DND-41 (cell line): Measurements from ENCODE around the gene NEURL1B.

ENCODE experiments used
- CTCF ChIP-seq: IDR thresholded peaks from 2 replicates; pipeline ENCODE4 v1.5.1; 2012; ENCODE audit warnings: borderline replicate concordance, low read length, moderate library complexity, mild to moderate bottlenecking; ENCODE audit not compliant: poor library complexity, severe bottlenecking; ENCODE audit errors: extremely low read depth
- EZH2 ChIP-seq: IDR thresholded peaks from 3 replicates; pipeline ENCODE4 v1.6.1; 2012; ENCODE audit warnings: borderline replicate concordance, low read depth, mild to moderate bottlenecking, moderate library complexity, low read length, inconsistent platforms; ENCODE audit not compliant: severe bottlenecking

- TF ChIP-seq EZH2 = no peak
- TF ChIP-seq CTCF = peak; percentile 96
Measured at GRCh38 chr5:172697123-172698121, 56.4 kb downstream of the NEURL1B start.
